RWPE2 (cell line): Measurements from ENCODE around the gene PBX3.

Experiments used
- ATAC-seq: fragments of 200-7000 bp; cut with Tn5 transposase; 3 replicates; pipeline ENCODE4 v1.9.1; 2021; ENCODE audit warnings: low read depth
- DNase-seq: peaks from one replicate; pipeline ENCODE4 v3.0.0-alpha.2; 2020; ENCODE audit warnings: low spot score
- H3K27ac ChIP-seq: fragments of 450-650 bp; 2 replicates; pipeline ENCODE4 v1.5.1; 2017; ENCODE audit warnings: mild to moderate bottlenecking; ENCODE audit not compliant: poor library complexity, severe bottlenecking
- H3K27me3 ChIP-seq: fragments of 250-450 bp; sonication (Bioruptor Pico); 2 replicates; pipeline ENCODE4 v1.5.1; 2021; ENCODE audit warnings: mild to moderate bottlenecking, moderate library complexity; ENCODE audit not compliant: insufficient read depth, poor library complexity, severe bottlenecking
- H3K36me3 ChIP-seq: fragments of 250-450 bp; sonication (Bioruptor Pico); 2 replicates; pipeline ENCODE4 v1.5.1; 2020; ENCODE audit warnings: low read depth, mild to moderate bottlenecking, moderate library complexity
- H3K4me1 ChIP-seq: fragments of 250-450 bp; sonication (Bioruptor Pico); 2 replicates; pipeline ENCODE4 v1.5.1; 2021; ENCODE audit warnings: mild to moderate bottlenecking, moderate library complexity; ENCODE audit not compliant: insufficient read depth, poor library complexity, severe bottlenecking
- H3K4me3 ChIP-seq: fragments of 250-450 bp; sonication (Bioruptor Pico); 2 replicates; pipeline ENCODE4 v1.5.1; 2021; ENCODE audit warnings: mild to moderate bottlenecking, moderate library complexity; ENCODE audit not compliant: severe bottlenecking
- H3K9me3 ChIP-seq: fragments of 250-450 bp; sonication (Bioruptor Pico); 2 replicates; pipeline ENCODE4 v1.5.1; 2021; ENCODE audit warnings: mild to moderate bottlenecking, moderate library complexity; ENCODE audit not compliant: severe bottlenecking
- CTCF ChIP-seq: fragments of 450-650 bp; IDR thresholded peaks from one replicate; pipeline ENCODE4 v1.5.1; 2017; ENCODE audit warnings: mild to moderate bottlenecking, moderate library complexity; ENCODE audit not compliant: poor library complexity, severe bottlenecking

PBX3 gene

GRCh38 chr9:125883565-125884217 lies 136.5 kb downstream of the PBX3 start:
- DNase-seq: no peak
- no peak for TF ChIP-seq CTCF
- peaks cover 22% of the 10 kb centered on the region for H3K4me1 ChIP-seq
- H3K36me3 ChIP-seq: no peaks in the 10 kb centered on the region
- H3K9me3 ChIP-seq: no peaks in the 10 kb centered on the region
- H3K27ac ChIP-seq: no peak overlapping the region
- H3K4me3 ChIP-seq: no peak overlapping the region
- ATAC-seq: no peak
- peaks cover 3% of the 10 kb centered on the region for H3K27me3 ChIP-seq

GRCh38 chr9:125884218-125884595 lies 137.0 kb downstream of the PBX3 start:
- DNase-seq: no peak

GRCh38 chr9:125885405-125886034 lies 138.3 kb downstream of the PBX3 start:
- peaks cover 30% of the 10 kb centered on the region for H3K4me1 ChIP-seq
- no peak for TF ChIP-seq CTCF
- H3K27ac ChIP-seq: no peak overlapping the region
- H3K9me3 ChIP-seq: no peaks in the 10 kb centered on the region
- ATAC-seq: no peak
- peaks cover 3% of the 10 kb centered on the region for H3K27me3 ChIP-seq
- H3K4me3 ChIP-seq: no peak overlapping the region
- no peaks in the 10 kb centered on the region for H3K36me3 ChIP-seq
- DNase-seq: no peak

More at GRCh38 chr9:125884218-125884595, 137.0 kb downstream of the PBX3 start:
- no peak for ATAC-seq
- no peak for TF ChIP-seq CTCF
- no peaks in the 10 kb centered on the region for H3K36me3 ChIP-seq
- H3K9me3 ChIP-seq: no peaks in the 10 kb centered on the region
- no peak overlapping the region for H3K27ac ChIP-seq
- peaks cover 3% of the 10 kb centered on the region for H3K27me3 ChIP-seq
- H3K4me1 ChIP-seq: peaks cover 26% of the 10 kb centered on the region
- no peak overlapping the region for H3K4me3 ChIP-seq

- no peak overlapping the region for H3K4me3 ChIP-seq
- no peak for TF ChIP-seq CTCF
Observed at GRCh38 chr9:125886365-125886764, 139.2 kb downstream of the PBX3 start.

GRCh38 chr9:125887172-125887571 lies 140.0 kb downstream of the PBX3 start:
- Histone ChIP-seq H3K27me3 (peaks cover 3% of the 10 kb centered on the region), H3K27ac (no peak overlapping the region), H3K4me3 (no peak overlapping the region), H3K9me3 (no peaks in the 10 kb centered on the region), H3K36me3 (no peaks in the 10 kb centered on the region), H3K4me1 (peaks cover 30% of the 10 kb centered on the region)
- no peak for DNase-seq
- TF ChIP-seq CTCF: no peak
- peak; percentile 74 for ATAC-seq

More at GRCh38 chr9:125886365-125886764, 139.2 kb downstream of the PBX3 start:
- no peak overlapping the region for H3K27ac ChIP-seq
- H3K9me3 ChIP-seq: no peaks in the 10 kb centered on the region
- peaks cover 3% of the 10 kb centered on the region for H3K27me3 ChIP-seq
- no peak for ATAC-seq
- peaks cover 30% of the 10 kb centered on the region for H3K4me1 ChIP-seq
- no peak for DNase-seq
- no peaks in the 10 kb centered on the region for H3K36me3 ChIP-seq
